ENCODE measurements around the gene CGN.

The CGN gene

DNA sequence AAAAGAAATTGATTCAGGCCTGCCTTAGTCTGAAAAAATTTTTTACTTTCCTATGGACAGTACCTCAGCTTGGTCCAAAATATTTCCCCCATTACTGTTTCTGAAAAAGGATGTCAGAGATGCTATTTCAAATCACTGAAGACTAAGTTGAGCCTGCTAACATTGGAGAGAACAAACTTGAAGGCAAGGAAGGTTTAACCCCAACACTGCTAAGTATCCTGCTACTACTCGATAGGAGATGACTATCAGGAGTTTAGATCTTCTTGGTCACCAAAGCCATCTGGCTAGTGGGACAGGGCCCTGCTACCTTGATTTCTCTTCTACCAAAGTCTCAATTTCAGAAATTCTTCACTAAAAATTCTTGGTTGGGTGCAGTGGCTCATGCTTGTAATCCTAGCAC lies 29.2 kb upstream of the CGN start:
- no peak overlapping the region for H3K4me3 Mint-ChIP-seq
- peaks cover 2 to 3% of the 10 kb centered on the region in 2 donors for H3K27me3 Mint-ChIP-seq
- H3K36me3 Mint-ChIP-seq (ENCODE audit: insufficient read depth), result no peaks in the 10 kb centered on the region
- DNase-seq (no peak), ATAC-seq (replicated peaks) (no peak)
- no peaks in the 10 kb centered on the region for H3K4me1 Mint-ChIP-seq (ENCODE audit: low read depth in 2 of 2)
- H3K27ac Mint-ChIP-seq, result no peak overlapping the region
- H3K9me3 Mint-ChIP-seq, result peaks cover 0 to 1% of the 10 kb centered on the region in 2 donors

DNA sequence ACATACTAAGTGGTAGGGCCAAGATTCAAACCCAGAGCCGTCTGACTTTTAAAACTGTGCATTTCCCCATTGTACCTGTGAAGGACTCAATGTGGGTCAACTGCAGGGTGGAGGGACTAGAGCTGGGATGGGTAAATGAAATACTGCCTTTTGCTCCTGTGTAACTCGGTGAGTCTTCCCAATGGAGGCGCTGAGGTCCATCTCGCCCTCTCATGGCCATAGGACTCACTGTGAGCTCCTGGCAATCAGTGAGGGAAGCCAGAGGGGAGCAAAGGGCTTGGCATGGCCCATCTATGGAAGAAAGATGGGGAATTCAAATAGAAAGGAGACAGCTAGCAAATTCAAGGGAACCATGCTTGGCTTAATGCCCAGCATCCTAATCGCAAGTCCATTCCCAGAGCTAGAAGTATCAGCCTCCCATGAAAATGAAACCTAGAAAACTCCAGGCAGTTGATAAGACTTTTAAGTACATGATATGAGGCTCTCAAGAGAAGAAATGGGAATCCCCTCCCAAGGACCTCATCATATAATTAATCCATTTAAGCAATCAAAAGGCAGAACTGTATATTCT lies 25.4 kb upstream of the CGN start:
- ATAC-seq (replicated peaks), result no peak
- Mint-ChIP-seq H3K9me3 (peaks cover 0 to 1% of the 10 kb centered on the region in 2 donors), H3K4me1 (ENCODE audit: low read depth in 2 of 2) (no peaks in the 10 kb centered on the region), H3K4me3 (no peak overlapping the region), H3K27me3 (no peaks in the 10 kb centered on the region), H3K36me3 (ENCODE audit: insufficient read depth) (no peaks in the 10 kb centered on the region), H3K27ac (no peak overlapping the region)
- no peak for DNase-seq

GRCh38 chr1:151486557-151486956 lies 24.6 kb upstream of the CGN start:
- H3K36me3 Mint-ChIP-seq (ENCODE audit: insufficient read depth), result no peaks in the 10 kb centered on the region
- no peaks in the 10 kb centered on the region for H3K27me3 Mint-ChIP-seq
- no peak overlapping the region for H3K4me3 Mint-ChIP-seq
- no peak for DNase-seq
- H3K27ac Mint-ChIP-seq, result no peak overlapping the region
- no peaks in the 10 kb centered on the region for H3K4me1 Mint-ChIP-seq (ENCODE audit: low read depth in 2 of 2)
- H3K9me3 Mint-ChIP-seq, result peaks cover 0 to 1% of the 10 kb centered on the region in 2 donors
- ATAC-seq (replicated peaks), result no peak

GRCh38 chr1:151491641-151492040 lies 19.5 kb upstream of the CGN start:
- Mint-ChIP-seq H3K4me1 (ENCODE audit: low read depth in 2 of 2) (no peaks in the 10 kb centered on the region), H3K27ac (no peak overlapping the region), H3K27me3 (no peaks in the 10 kb centered on the region), H3K4me3 (no peak overlapping the region), H3K36me3 (ENCODE audit: insufficient read depth) (no peaks in the 10 kb centered on the region), H3K9me3 (no peaks in the 10 kb centered on the region)
- DNase-seq (no peak), ATAC-seq (replicated peaks) (no peak)

GRCh38 chr1:151492120-151492519 lies 19.1 kb upstream of the CGN start:
- no peaks in the 10 kb centered on the region for H3K36me3 Mint-ChIP-seq (ENCODE audit: insufficient read depth)
- no peaks in the 10 kb centered on the region for H3K4me1 Mint-ChIP-seq (ENCODE audit: low read depth in 2 of 2)
- H3K27ac Mint-ChIP-seq, result no peak overlapping the region
- ATAC-seq (replicated peaks), result no peak
- H3K4me3 Mint-ChIP-seq, result no peak overlapping the region
- no peak for DNase-seq
- H3K9me3 Mint-ChIP-seq, result no peaks in the 10 kb centered on the region
- no peaks in the 10 kb centered on the region for H3K27me3 Mint-ChIP-seq

DNA sequence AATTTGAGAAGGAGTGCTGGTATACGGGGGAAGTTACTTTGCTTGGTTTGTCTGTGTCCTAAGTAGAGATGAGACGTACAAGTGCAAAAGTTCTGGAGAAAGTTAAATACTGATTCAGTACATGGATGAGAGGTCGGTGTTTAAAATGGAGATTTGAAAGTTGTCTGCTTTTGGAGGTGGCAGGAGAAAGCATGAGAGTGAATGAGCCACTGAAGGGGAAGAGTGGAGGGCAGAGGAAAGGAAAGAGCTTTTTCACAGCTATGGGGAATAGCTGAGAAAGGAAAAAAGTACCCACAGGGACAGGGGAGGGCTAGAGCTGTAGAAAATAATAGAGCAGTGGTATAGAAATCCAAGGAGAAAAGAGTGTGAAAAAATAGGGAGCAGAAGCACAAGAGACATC lies 18.1 kb upstream of the CGN start:
- H3K27me3 Mint-ChIP-seq, result no peaks in the 10 kb centered on the region
- ATAC-seq (replicated peaks) (no peak), DNase-seq (no peak)
- H3K27ac Mint-ChIP-seq, result no peak overlapping the region
- no peak overlapping the region for H3K4me3 Mint-ChIP-seq
- H3K9me3 Mint-ChIP-seq, result no peaks in the 10 kb centered on the region
- no peaks in the 10 kb centered on the region for H3K36me3 Mint-ChIP-seq (ENCODE audit: insufficient read depth)
- H3K4me1 Mint-ChIP-seq (ENCODE audit: low read depth in 2 of 2), result no peaks in the 10 kb centered on the region

DNA sequence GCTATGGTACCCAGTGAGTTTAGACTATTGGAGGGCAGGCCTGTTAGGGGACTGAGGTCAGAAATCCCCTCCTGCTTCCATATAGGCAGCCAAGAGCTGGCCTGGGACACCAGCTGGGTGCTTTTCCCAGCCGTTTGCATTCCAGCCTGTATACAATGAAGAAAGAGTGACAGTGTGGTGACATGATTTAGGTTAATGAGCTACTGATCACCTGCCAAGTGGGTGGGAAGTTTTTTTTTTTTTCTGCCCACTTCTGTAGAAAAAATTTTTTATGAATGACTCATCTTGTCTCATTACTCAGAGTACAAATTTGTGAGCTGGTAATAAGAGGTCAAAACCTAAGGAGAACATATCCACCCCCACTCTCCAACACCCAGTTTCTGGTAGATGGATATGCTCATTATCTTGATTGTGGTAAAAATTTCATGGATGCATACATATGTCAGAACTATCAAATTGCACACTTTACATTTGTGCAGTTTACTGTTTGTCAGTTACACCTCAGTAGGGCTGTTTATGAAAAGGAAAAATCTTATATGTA lies 16.4 kb upstream of the CGN start:
- no peak for ATAC-seq (replicated peaks)
- H3K4me1 Mint-ChIP-seq (ENCODE audit: low read depth in 2 of 2), result no peaks in the 10 kb centered on the region
- H3K36me3 Mint-ChIP-seq (ENCODE audit: insufficient read depth), result no peaks in the 10 kb centered on the region
- no peaks in the 10 kb centered on the region for H3K27me3 Mint-ChIP-seq
- no peak for DNase-seq
- H3K27ac Mint-ChIP-seq, result no peak overlapping the region
- H3K4me3 Mint-ChIP-seq, result no peak overlapping the region
- H3K9me3 Mint-ChIP-seq, result no peaks in the 10 kb centered on the region

GRCh38 chr1:151495316-151495715 lies 15.9 kb upstream of the CGN start:
- no peak for ATAC-seq (replicated peaks)
- Mint-ChIP-seq H3K4me3 (no peak overlapping the region), H3K27me3 (no peaks in the 10 kb centered on the region), H3K4me1 (ENCODE audit: low read depth in 2 of 2) (no peaks in the 10 kb centered on the region), H3K9me3 (no peaks in the 10 kb centered on the region), H3K27ac (no peak overlapping the region), H3K36me3 (ENCODE audit: insufficient read depth) (no peaks in the 10 kb centered on the region)
- no peak for DNase-seq

DNA sequence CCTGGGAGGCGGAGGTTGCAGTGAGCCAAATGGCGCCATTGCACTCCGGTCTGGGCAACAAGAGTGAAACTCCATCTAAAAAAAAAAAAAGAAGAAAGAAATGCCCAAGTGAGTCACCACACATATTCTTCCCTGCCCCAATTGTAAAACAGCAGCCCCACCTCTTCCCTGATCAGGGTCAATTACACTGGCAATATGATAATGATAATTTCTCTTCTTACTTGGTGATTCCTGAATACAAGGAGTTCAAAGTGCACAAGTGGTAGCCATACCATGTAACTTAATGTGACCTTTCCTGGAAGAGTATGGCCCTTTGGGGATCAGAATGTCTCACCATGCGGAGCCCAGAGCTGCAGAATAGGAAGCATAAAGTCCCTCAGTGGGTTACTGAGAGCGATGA lies 11.8 kb upstream of the CGN start:
- H3K4me1 Mint-ChIP-seq (ENCODE audit: low read depth in 2 of 2), result no peaks in the 10 kb centered on the region
- H3K4me3 Mint-ChIP-seq, result no peak overlapping the region
- H3K27ac Mint-ChIP-seq, result no peak overlapping the region
- H3K27me3 Mint-ChIP-seq, result no peaks in the 10 kb centered on the region
- H3K9me3 Mint-ChIP-seq, result no peaks in the 10 kb centered on the region
- DNase-seq (no peak), ATAC-seq (replicated peaks) (no peak)
- H3K36me3 Mint-ChIP-seq (ENCODE audit: insufficient read depth), result no peaks in the 10 kb centered on the region

- Mint-ChIP-seq H3K4me1 (ENCODE audit: low read depth in 2 of 2) (no peaks in the 10 kb centered on the region), H3K36me3 (ENCODE audit: insufficient read depth) (no peaks in the 10 kb centered on the region), H3K27me3 (no peaks in the 10 kb centered on the region), H3K9me3 (no peaks in the 10 kb centered on the region), H3K27ac (no peak overlapping the region), H3K4me3 (no peak overlapping the region)
- DNase-seq, result no peak
- no peak for ATAC-seq (replicated peaks)
These were observed 11.3 kb upstream of the CGN start for GRCh38 chr1:151499930-151500329.

DNA sequence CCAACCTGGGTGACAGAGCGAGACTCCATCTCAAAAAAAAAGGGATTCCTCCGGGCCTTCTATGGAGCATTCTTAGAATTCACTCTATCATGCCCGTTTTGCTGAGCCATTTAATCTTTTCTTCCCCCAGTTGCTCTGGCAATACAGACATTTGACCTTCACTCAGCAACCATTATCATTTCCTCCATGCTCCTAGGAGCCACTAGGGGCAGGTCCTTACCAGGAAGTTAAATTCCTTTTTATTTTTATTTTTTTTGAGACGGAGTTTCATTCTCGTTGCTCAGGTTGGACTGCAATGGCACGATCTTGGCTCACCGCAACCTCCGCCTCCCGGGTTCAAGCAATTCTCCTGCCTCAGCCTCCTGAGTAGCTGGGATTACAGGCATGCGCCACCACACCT lies 9.7 kb upstream of the CGN start:
- H3K27me3 Mint-ChIP-seq, result no peaks in the 10 kb centered on the region
- H3K4me3 Mint-ChIP-seq, result no peak overlapping the region
- no peaks in the 10 kb centered on the region for H3K9me3 Mint-ChIP-seq
- H3K27ac Mint-ChIP-seq, result no peak overlapping the region
- H3K4me1 Mint-ChIP-seq (ENCODE audit: low read depth in 2 of 2), result peaks cover 0 to 7% of the 10 kb centered on the region in 2 donors
- ATAC-seq (replicated peaks) (no peak), DNase-seq (no peak)
- H3K36me3 Mint-ChIP-seq (ENCODE audit: insufficient read depth), result peaks cover 3% of the 10 kb centered on the region

GRCh38 chr1:151502035-151502700 lies 9.0 kb upstream of the CGN start:
- DNase-seq (no peak), ATAC-seq (replicated peaks) (no peak)
- Mint-ChIP-seq H3K36me3 (ENCODE audit: insufficient read depth) (peaks cover 3% of the 10 kb centered on the region), H3K4me3 (no peak overlapping the region), H3K27me3 (no peaks in the 10 kb centered on the region), H3K9me3 (no peaks in the 10 kb centered on the region), H3K27ac (peak overlapping the region in 1 of 2 donors; percentile 25), H3K4me1 (ENCODE audit: low read depth in 2 of 2) (peaks cover 0 to 7% of the 10 kb centered on the region in 2 donors)

GRCh38 chr1:151502859-151503780 lies 8.1 kb upstream of the CGN start:
- no peak for DNase-seq
- no peak for ATAC-seq (replicated peaks)
- Mint-ChIP-seq H3K36me3 (ENCODE audit: insufficient read depth) (peaks cover 3% of the 10 kb centered on the region), H3K4me1 (ENCODE audit: low read depth in 2 of 2) (peaks cover 0 to 7% of the 10 kb centered on the region in 2 donors), H3K9me3 (no peaks in the 10 kb centered on the region), H3K4me3 (no peak overlapping the region), H3K27ac (peak overlapping the region in 1 of 2 donors; percentile 25), H3K27me3 (no peaks in the 10 kb centered on the region)

Measured in effector memory CD8-positive, alpha-beta T cell (primary cell).